DND-41 (cell line): ENCODE results near the gene CCDC159.

Source experiments
- ATAC-seq: fragments of 200-7000 bp; cut with Tn5 transposase; 3 replicates; pipeline ENCODE4 v1.9.1; 2021; ENCODE audit warnings: low read depth; ENCODE audit not compliant: insufficient read depth
- DNase-seq: peaks from one replicate; pipeline ENCODE4 v3.0.0-alpha.2; 2020
- H2AFZ ChIP-seq: 2 replicates; pipeline ENCODE4 v1.6.0; 2012; ENCODE audit warnings: low read depth, low read length
- H3K27ac ChIP-seq: 2 replicates; pipeline ENCODE4 v1.5.1; 2012; ENCODE audit warnings: low read length, inconsistent platforms
- H3K27me3 ChIP-seq: fragments of 200-600 bp; sonication (generic); 2 replicates; pipeline ENCODE4 v1.6.0; 2012; ENCODE audit warnings: low read length, mild to moderate bottlenecking, inconsistent platforms; ENCODE audit not compliant: insufficient read depth, poor library complexity
- H3K36me3 ChIP-seq: 2 replicates; pipeline ENCODE4 v1.5.1; 2012; ENCODE audit warnings: low read length, inconsistent platforms; ENCODE audit not compliant: insufficient read depth
- H3K4me1 ChIP-seq: 2 replicates; pipeline ENCODE4 v1.5.1; 2012; ENCODE audit warnings: mild to moderate bottlenecking, low read length; ENCODE audit not compliant: insufficient read depth
- H3K4me2 ChIP-seq: 2 replicates; pipeline ENCODE4 v1.6.0; 2012; ENCODE audit warnings: mild to moderate bottlenecking, moderate library complexity, low read length, inconsistent platforms; ENCODE audit not compliant: insufficient read depth
- H3K4me3 ChIP-seq, 2 experiments: fragments of 200-600 bp in 1 of 2; shearing (Covaris generic) in 1 of 2; 2 replicates each; pipeline ENCODE4 v1.5.1; 2012 to 2016; ENCODE audit warnings: inconsistent platforms in 2 of 2, low read length in 2 of 2, mild to moderate bottlenecking in 2 of 2, low read depth in 1 of 2, moderate library complexity in 1 of 2
- H3K79me2 ChIP-seq: 2 replicates; pipeline ENCODE4 v1.6.0; 2012; ENCODE audit warnings: low read length, inconsistent platforms; ENCODE audit not compliant: insufficient read depth
- H3K9ac ChIP-seq: 2 replicates; pipeline ENCODE4 v1.6.0; 2012; ENCODE audit warnings: low read depth, mild to moderate bottlenecking, inconsistent platforms, low read length, moderate library complexity
- H3K9me3 ChIP-seq: 2 replicates; pipeline ENCODE4 v1.5.1; 2012; ENCODE audit warnings: low read length, moderate library complexity, mild to moderate bottlenecking, inconsistent platforms; ENCODE audit not compliant: insufficient read depth, severe bottlenecking
- H4K20me1 ChIP-seq: 2 replicates; pipeline ENCODE4 v1.6.0; 2012; ENCODE audit warnings: low read length; ENCODE audit not compliant: insufficient read depth
- EZH2 ChIP-seq: IDR thresholded peaks from 3 replicates; pipeline ENCODE4 v1.6.1; 2012; ENCODE audit warnings: borderline replicate concordance, low read depth, mild to moderate bottlenecking, moderate library complexity, low read length, inconsistent platforms; ENCODE audit not compliant: severe bottlenecking
- TF ChIP-seq, protein P1 (sequence below): IDR thresholded peaks from 2 replicates; pipeline ENCODE4 v1.5.1; 2012; ENCODE audit warnings: borderline replicate concordance, low read length, moderate library complexity, mild to moderate bottlenecking; ENCODE audit not compliant: poor library complexity, severe bottlenecking; ENCODE audit errors: extremely low read depth

Gene CCDC159

GRCh38 chr19:11322269-11323024 lies 23.9 kb upstream of the CCDC159 start:
- DNase-seq: peak; percentile 45
- peak overlapping the region; percentile 99 for H3K27ac ChIP-seq
- no peak overlapping the region for H3K4me2 ChIP-seq
- H2AFZ ChIP-seq: no peak overlapping the region
- H3K36me3 ChIP-seq: peaks cover 18% of the 10 kb centered on the region
- TF ChIP-seq EZH2: no peak
- TF ChIP-seq, protein P1, sequence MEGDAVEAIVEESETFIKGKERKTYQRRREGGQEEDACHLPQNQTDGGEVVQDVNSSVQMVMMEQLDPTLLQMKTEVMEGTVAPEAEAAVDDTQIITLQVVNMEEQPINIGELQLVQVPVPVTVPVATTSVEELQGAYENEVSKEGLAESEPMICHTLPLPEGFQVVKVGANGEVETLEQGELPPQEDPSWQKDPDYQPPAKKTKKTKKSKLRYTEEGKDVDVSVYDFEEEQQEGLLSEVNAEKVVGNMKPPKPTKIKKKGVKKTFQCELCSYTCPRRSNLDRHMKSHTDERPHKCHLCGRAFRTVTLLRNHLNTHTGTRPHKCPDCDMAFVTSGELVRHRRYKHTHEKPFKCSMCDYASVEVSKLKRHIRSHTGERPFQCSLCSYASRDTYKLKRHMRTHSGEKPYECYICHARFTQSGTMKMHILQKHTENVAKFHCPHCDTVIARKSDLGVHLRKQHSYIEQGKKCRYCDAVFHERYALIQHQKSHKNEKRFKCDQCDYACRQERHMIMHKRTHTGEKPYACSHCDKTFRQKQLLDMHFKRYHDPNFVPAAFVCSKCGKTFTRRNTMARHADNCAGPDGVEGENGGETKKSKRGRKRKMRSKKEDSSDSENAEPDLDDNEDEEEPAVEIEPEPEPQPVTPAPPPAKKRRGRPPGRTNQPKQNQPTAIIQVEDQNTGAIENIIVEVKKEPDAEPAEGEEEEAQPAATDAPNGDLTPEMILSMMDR: no peak
- ATAC-seq: no peak
- no peaks in the 10 kb centered on the region for H3K79me2 ChIP-seq
- H3K9ac ChIP-seq: peak overlapping the region; percentile 61
- H3K27me3 ChIP-seq: no peaks in the 10 kb centered on the region
- no peak overlapping the region for H3K4me3 ChIP-seq
- H3K9me3 ChIP-seq: no peaks in the 10 kb centered on the region
- H3K4me1 ChIP-seq: peaks cover 70% of the 10 kb centered on the region
- no peaks in the 10 kb centered on the region for H4K20me1 ChIP-seq

- no peaks in the 10 kb centered on the region for H3K27me3 ChIP-seq
- H3K36me3 ChIP-seq: peaks cover 19% of the 10 kb centered on the region
- H3K4me3 ChIP-seq: peak overlapping the region in 1 of 2 experiments; percentile 32; a peak in 2 of 4 replicates
- no peaks in the 10 kb centered on the region for H3K9me3 ChIP-seq
- H3K27ac ChIP-seq: peak overlapping the region; percentile 99
- H2AFZ ChIP-seq: peak overlapping the region; percentile 31; the same call in 1 of the 2 replicates
- peak; percentile 63 for ATAC-seq
- peaks cover 60% of the 10 kb centered on the region for H3K4me1 ChIP-seq
- peak overlapping the region; percentile 53 for H3K4me2 ChIP-seq
- peak; percentile 66 for DNase-seq
- peak overlapping the region; percentile 61 for H3K9ac ChIP-seq
- TF ChIP-seq EZH2: no peak
- TF ChIP-seq, protein P1: peak; percentile 12
- no peaks in the 10 kb centered on the region for H3K79me2 ChIP-seq
- H4K20me1 ChIP-seq: no peaks in the 10 kb centered on the region
Measured at GRCh38 chr19:11323601-11324078, 22.7 kb upstream of the CCDC159 start.

DNA sequence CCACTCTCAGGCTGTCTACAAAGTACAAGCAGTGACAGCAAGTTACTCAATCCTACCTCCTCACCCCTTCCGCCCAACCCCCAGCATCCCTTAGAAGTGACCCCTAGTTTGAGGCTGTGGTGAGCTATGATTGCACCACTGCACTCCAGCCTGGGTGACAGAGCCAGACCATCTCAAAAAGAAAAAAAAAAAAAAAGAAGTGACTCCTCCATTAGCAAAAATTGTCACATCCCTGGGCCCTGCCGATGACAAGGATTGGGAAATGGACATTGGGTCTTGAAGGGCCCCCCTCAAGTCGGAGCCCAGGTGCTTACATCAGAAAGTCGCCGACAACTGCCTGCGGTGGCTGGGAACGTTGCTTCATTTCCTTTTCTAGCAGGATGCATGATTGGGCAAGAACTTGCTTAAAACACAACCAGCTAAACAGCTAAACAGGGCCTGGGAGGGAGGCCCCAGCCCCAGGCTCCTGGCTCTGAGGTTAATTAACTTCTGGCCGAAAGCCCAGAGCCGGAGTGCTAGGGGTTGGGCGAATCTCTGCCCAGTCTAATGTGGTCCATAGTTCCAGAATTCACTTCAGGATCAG lies 22.1 kb upstream of the CCDC159 start:
- peak; percentile 85 for ATAC-seq
- Histone ChIP-seq H4K20me1 (no peaks in the 10 kb centered on the region), H3K9me3 (no peaks in the 10 kb centered on the region), H3K36me3 (peaks cover 22% of the 10 kb centered on the region), H3K27me3 (no peaks in the 10 kb centered on the region), H3K4me2 (peak overlapping the region; percentile 53), H3K4me3 (peak overlapping the region in 1 of 2 experiments; percentile 32; a peak in 2 of 4 replicates), H3K4me1 (peaks cover 60% of the 10 kb centered on the region), H2AFZ (peak overlapping the region; percentile 53; the same call in 1 of the 2 replicates), H3K79me2 (no peaks in the 10 kb centered on the region), H3K9ac (peak overlapping the region; percentile 61), H3K27ac (peak overlapping the region; percentile 99)
- no peak for TF ChIP-seq EZH2
- TF ChIP-seq, protein P1: no peak
- peak; percentile 91 for DNase-seq
